A673 (cell line): ENCODE data around the gene PPFIA2.

Source experiments
- EZH2 ChIP-seq: fragments of 200-600 bp; sonication (generic); IDR thresholded peaks from 2 replicates; pipeline ENCODE4 v1.6.1; 2017; ENCODE audit warnings: borderline replicate concordance, low read depth, mild to moderate bottlenecking, mixed read lengths, antibody characterized with exemption, low read length; ENCODE audit not compliant: poor library complexity, severe bottlenecking
- TF ChIP-seq, protein P1 (sequence below): fragments of 300-800, 200-600 bp; sonication (generic); conservative IDR thresholded peaks from 2 replicates; pipeline ENCODE4 v1.5.1; 2017; ENCODE audit warnings: low read depth, mild to moderate bottlenecking, antibody characterized with exemption, low read length, moderate library complexity, mixed read lengths

DNA sequence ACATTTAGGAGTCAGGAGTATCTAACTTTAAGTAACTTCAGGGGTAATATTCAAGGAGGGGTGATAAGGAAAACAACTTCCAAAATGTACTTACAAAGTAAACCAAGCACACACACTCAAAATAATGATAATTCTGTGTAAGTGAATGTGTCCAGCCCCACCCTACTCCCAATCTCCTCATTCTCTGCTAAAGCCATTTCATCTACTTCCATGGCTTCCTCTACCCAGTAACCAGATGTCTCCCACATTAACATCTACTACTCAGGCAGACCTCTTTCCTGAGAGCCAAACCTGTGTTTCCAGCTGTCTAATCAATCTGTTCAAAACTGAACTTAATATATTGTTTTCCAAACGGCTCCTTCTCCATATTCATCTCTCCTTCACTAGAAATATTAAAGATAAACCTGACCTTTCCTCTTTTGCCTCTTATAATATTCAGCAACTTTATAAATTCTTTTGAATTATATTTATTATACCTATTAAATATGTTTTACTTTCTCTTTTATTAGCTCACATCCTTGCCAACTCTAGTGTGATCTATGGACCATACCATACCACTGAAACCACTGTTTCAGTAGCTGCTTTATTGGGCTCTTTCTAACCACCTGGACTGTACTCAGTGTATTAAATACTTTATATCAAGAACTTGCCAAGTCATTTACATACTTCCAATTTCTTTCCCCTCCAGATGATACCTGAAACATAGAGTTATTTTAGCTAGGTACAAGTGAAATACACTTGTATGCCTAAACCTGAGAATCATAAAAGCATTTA, 170.7 kb downstream of the PPFIA2 start:
- TF ChIP-seq, protein P1, sequence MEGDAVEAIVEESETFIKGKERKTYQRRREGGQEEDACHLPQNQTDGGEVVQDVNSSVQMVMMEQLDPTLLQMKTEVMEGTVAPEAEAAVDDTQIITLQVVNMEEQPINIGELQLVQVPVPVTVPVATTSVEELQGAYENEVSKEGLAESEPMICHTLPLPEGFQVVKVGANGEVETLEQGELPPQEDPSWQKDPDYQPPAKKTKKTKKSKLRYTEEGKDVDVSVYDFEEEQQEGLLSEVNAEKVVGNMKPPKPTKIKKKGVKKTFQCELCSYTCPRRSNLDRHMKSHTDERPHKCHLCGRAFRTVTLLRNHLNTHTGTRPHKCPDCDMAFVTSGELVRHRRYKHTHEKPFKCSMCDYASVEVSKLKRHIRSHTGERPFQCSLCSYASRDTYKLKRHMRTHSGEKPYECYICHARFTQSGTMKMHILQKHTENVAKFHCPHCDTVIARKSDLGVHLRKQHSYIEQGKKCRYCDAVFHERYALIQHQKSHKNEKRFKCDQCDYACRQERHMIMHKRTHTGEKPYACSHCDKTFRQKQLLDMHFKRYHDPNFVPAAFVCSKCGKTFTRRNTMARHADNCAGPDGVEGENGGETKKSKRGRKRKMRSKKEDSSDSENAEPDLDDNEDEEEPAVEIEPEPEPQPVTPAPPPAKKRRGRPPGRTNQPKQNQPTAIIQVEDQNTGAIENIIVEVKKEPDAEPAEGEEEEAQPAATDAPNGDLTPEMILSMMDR, result no peak
- no peak for TF ChIP-seq EZH2
